Kidney epithelial cell (primary cell): ENCODE data around the gene CTIF. TPM values are rescaled to one million over a fixed set of nuclear protein-coding genes. Genes with fewer than 3 reads are reported as not detected.

Experiments used
- DNase-seq: peaks from one replicate; pipeline ENCODE4 v3.0.0-alpha.2; 2010; ENCODE audit warnings: low read depth
- H3K27me3 ChIP-seq: 2 replicates; pipeline ENCODE4 v1.6.0; 2011; ENCODE audit warnings: low read length; ENCODE audit not compliant: control insufficient read depth, insufficient read depth
- H3K36me3 ChIP-seq: 2 replicates; pipeline ENCODE4 v1.5.1; 2011; ENCODE audit warnings: low read length; ENCODE audit not compliant: control insufficient read depth, insufficient read depth
- H3K4me3 ChIP-seq: 2 replicates; pipeline ENCODE4 v1.5.1; 2011; ENCODE audit warnings: low read depth, mild to moderate bottlenecking, control low read depth, low read length
- total RNA-seq: library from RNA; depleted of rRNA; stranded (reverse); fragments of >200 nt; gene quantifications from 2 replicates; pipeline ENCODE4 v1.2.3, GENCODE V29; 2015
- TF ChIP-seq, protein P1 (sequence below): IDR thresholded peaks from 2 replicates; pipeline ENCODE4 v1.5.1; 2011; ENCODE audit warnings: mild to moderate bottlenecking, moderate library complexity, low read length, control low read depth, inconsistent platforms; ENCODE audit not compliant: insufficient read depth, poor library complexity, severe bottlenecking

CTIF gene
- total RNA-seq, 1 donor from 2014 or later = 24.3 TPM

DNA sequence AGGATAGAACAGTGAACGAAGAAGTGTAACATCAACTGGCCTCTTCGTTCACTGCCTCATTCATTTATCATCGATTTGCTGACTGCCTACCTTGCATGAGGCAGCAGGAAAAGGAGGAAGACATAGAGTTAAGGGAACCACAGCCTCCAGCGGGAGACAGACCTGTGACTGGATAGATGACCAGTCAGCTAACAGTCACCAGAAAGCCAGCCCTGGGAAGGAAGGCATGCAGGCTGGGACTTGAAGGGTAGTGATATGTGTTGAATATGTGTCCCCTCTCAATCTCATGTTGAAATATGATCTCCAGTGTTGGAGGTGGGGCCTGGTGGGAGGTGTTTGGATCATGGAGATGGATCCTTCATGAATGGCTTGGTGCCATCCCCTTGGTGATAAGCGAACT, 58.3 kb downstream of the CTIF start:
- TF ChIP-seq, protein P1, sequence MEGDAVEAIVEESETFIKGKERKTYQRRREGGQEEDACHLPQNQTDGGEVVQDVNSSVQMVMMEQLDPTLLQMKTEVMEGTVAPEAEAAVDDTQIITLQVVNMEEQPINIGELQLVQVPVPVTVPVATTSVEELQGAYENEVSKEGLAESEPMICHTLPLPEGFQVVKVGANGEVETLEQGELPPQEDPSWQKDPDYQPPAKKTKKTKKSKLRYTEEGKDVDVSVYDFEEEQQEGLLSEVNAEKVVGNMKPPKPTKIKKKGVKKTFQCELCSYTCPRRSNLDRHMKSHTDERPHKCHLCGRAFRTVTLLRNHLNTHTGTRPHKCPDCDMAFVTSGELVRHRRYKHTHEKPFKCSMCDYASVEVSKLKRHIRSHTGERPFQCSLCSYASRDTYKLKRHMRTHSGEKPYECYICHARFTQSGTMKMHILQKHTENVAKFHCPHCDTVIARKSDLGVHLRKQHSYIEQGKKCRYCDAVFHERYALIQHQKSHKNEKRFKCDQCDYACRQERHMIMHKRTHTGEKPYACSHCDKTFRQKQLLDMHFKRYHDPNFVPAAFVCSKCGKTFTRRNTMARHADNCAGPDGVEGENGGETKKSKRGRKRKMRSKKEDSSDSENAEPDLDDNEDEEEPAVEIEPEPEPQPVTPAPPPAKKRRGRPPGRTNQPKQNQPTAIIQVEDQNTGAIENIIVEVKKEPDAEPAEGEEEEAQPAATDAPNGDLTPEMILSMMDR = no peak
- no peak for DNase-seq
- Histone ChIP-seq H3K36me3 (peaks cover 1% of the 10 kb centered on the region), H3K27me3 (no peaks in the 10 kb centered on the region), H3K4me3 (no peak overlapping the region)

DNA sequence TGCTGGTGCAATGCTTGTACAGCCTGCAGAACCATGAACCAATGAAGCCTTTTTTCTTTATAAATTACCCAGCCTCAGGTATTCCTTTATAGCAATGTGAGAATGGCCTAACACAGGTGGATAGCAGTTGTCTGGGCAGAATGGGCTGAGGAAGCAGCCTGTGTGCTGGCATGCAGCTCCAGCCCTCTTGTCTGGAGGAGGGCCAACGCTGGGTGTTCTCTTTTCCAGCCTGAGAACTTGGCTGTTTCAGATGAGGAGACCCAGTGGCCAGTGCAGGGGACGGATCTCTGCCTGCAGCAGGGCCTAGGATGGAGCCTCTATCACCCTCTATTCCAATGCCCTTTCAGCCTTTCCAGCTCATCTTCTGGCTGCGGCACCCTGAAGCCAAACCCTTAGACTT, 58.8 kb downstream of the CTIF start:
- TF ChIP-seq, protein P1 = no peak

DNA sequence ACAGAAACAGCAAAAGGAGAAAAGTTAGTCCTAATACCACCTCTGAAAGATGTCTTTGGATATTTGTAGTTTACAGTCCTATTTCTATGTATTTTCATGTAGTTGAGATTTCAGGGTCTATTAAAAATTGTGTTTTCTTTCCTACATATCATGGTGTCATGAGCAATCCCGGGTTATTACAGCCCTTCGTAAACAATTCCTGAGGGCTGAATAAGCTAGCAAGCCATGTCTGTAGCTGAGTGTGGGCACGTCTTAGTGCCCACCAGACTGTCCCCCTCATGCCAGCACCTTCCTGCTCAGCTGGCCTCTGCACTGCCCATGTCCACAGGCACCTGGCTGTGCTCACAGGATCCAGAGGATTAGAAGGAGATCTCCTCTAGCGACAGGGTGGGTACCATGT, 60.6 kb downstream of the CTIF start:
- peaks cover 1% of the 10 kb centered on the region for H3K36me3 ChIP-seq
- H3K4me3 ChIP-seq = no peak overlapping the region
- no peak for DNase-seq
- H3K27me3 ChIP-seq = no peaks in the 10 kb centered on the region
- TF ChIP-seq, protein P1 = no peak

More for the DNA sequence above, 58.8 kb downstream of the CTIF start:
- DNase-seq = no peak
- Histone ChIP-seq H3K4me3 (no peak overlapping the region), H3K36me3 (peaks cover 1% of the 10 kb centered on the region), H3K27me3 (no peaks in the 10 kb centered on the region)

DNA sequence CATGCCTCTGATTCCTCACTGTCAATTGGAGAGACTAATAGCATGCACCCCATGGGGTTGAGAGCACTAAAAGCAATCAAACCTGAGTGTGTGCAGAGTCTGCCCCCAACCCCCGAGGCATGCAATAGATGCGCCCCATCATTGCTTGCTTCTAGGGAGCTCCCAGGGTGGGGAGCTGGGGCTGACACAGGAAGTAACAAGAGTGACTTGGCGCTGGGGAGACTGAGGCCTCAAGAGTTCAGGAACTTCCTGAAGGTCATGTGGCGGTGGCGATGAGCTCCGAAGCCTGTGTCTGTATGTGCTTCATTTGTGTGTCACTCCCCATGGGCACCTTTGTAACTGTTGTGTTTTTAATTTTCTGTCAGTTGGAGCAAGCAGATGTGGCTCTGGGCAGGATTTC, 61.2 kb downstream of the CTIF start:
- TF ChIP-seq, protein P1 = no peak
- Histone ChIP-seq H3K4me3 (no peak overlapping the region), H3K27me3 (no peaks in the 10 kb centered on the region), H3K36me3 (peaks cover 1% of the 10 kb centered on the region)
- no peak for DNase-seq

DNA sequence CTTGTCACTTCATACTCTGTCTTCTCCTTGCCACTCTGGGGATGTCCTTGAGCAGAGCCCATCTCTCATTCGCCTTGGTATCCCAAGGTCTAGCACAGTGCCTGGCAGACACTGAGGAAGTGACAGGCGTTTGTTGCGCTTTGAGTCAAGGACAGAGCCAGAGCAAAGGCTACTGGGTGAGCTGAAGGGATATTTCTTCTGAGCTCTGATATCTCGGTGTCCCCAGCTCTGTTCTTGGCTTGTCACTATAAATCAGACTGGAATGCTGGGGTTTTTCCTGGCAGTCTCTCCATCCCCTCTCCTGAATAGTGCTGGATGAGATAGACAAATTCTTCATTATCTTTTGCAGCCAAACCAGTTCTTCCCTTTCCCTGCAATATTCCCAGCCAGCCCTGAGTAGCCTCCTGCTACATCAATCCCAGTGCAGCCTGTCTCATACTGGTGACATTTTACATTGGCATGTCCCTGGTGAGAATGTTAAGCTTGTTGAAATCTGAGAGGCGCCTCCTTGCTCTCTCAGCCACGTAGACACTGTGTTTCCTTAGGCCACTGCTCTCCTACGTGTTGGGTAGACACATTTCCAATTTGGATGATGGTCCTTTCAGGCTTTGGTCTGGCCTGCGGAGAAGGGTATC, 61.7 kb downstream of the CTIF start:
- TF ChIP-seq, protein P1 = no peak
- Histone ChIP-seq H3K4me3 (no peak overlapping the region), H3K36me3 (peaks cover 1% of the 10 kb centered on the region), H3K27me3 (no peaks in the 10 kb centered on the region)
- no peak for DNase-seq

DNA sequence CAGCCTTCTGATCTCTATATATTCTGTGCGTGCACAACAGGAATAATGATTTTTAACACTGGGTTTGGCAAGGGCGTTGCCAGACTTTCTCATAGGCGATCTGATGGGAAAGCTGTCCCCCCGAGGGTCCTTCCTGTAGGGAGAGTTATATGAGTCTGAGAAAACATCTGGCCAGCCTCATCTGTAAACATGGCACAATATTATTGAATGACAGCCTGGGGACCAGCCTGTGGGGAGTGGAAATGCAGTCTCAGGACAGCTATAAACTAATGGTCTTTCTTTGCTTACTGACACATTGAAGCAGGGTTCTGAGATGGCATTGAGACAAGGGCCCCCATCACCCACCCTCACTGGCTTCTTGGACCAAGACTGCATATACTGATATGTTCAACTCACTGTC, 62.5 kb downstream of the CTIF start:
- TF ChIP-seq, protein P1 = no peak

More for the DNA sequence above, 62.5 kb downstream of the CTIF start:
- H3K4me3 ChIP-seq = no peak overlapping the region
- no peak for DNase-seq
- no peaks in the 10 kb centered on the region for H3K36me3 ChIP-seq
- no peaks in the 10 kb centered on the region for H3K27me3 ChIP-seq
